SHP77 treated with DMSO at 0.1 percent for 48 hours (cell line): ENCODE measurements around the gene ANO9.

ENCODE experiments used
- DNase-seq: peaks from one replicate; lab custom pipeline; 2025; lab: John Stamatoyannopoulos, UW

ANO9 gene, protein sequence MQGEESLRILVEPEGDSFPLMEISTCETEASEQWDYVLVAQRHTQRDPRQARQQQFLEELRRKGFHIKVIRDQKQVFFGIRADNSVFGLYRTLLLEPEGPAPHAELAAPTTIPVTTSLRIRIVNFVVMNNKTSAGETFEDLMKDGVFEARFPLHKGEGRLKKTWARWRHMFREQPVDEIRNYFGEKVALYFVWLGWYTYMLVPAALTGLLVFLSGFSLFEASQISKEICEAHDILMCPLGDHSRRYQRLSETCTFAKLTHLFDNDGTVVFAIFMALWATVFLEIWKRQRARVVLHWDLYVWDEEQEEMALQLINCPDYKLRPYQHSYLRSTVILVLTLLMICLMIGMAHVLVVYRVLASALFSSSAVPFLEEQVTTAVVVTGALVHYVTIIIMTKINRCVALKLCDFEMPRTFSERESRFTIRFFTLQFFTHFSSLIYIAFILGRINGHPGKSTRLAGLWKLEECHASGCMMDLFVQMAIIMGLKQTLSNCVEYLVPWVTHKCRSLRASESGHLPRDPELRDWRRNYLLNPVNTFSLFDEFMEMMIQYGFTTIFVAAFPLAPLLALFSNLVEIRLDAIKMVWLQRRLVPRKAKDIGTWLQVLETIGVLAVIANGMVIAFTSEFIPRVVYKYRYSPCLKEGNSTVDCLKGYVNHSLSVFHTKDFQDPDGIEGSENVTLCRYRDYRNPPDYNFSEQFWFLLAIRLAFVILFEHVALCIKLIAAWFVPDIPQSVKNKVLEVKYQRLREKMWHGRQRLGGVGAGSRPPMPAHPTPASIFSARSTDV

DNA sequence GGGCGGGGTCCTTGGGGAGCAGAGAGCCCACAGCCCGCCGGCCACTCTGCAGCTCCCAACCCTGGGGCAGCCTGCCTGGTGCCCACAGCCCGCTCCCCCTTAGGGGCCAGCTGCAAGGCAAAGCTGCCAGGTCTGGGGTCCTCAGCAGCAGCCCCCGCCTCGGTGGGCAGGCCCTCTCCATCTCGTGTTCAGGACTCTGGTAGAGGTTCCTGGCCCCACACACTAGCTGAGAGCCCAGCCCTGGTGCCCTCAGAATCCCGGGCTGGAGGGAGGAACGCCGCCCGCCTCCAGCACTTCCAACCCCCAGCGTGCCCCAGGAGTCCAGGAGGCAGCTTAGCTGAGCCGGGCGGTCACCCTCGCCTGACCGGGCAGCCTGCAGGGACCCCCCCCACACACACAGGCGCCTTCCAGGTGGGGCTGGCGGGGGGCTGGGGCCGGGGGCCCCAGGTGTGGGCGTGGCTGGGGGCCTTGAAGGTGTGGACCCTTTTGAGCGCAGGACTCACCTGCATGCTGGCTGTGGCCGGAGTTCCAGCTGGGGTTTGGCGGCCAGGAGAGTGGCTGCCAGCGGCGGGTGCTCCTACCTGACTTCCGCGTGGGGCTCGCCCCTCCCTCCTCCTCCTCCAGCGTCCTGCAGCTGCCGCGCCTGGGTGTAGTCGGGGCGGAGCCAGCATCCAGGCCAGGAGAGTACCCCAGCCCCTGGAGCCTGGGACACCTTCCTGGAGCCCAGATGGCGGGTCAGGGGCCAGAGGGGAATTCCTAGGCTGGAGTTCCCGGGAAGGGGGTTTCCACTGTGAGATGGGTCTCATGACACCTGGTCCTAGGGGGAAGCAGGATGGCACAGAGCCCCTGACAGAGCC, at the start of gene ANO9:
ANO9 (minus strand) TSS at position 594 of the 857 bp plus-strand sequence; CDS start at position 509, 85 bp downstream.
- DNase-seq = no peak

DNA sequence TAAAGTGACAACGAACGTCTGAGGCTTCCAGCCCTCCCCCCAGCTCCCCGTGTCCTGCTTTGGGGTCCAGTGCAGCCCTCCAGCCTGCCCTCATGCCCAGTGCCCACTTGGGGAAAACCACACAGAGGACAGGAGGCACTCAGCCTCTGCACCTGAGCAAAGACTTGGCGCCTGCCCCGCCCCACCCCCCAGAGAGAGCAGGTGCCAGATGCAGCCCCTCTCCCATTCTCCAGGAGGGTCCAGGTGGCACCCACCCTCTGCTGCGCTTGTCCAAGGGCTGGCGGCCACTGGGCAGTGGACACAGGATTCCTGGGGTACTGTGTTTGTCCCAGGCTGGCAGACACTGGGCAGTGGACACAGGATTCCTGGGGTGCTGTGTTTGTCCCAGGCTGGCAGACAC, 49.5 kb upstream of the ANO9 start:
- no peak for DNase-seq

GRCh38 chr11:490930-491260, 49.1 kb upstream of the ANO9 start:
- no peak for DNase-seq

- DNase-seq = no peak
Measured at GRCh38 chr11:490186-490929, 48.5 kb upstream of the ANO9 start.

DNA sequence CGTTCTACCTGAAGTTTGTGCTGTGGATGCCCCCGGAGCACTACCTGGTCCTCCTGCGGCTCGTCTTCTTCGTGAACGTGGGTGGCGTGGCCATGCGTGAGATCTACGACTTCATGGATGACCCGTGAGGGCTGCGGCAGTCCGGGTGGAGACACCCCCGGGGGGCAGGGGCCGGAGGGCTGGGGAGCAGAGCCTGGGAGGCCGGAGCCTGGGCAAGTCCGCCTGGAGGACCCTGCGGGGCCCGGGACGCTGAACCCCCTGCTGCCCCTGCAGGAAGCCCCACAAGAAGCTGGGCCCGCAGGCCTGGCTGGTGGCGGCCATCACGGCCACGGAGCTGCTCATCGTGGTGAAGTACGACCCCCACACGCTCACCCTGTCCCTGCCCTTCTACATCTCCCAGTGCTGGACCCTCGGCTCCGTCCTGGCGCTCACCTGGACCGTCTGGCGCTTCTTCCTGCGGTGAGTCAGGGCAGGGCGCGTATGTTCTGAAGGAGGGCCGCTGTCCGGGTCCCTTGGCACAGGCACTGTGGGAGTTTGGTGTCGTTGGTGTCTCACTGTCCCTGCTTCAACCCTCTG, 47.9 kb upstream of the ANO9 start:
- no peak for DNase-seq

DNA sequence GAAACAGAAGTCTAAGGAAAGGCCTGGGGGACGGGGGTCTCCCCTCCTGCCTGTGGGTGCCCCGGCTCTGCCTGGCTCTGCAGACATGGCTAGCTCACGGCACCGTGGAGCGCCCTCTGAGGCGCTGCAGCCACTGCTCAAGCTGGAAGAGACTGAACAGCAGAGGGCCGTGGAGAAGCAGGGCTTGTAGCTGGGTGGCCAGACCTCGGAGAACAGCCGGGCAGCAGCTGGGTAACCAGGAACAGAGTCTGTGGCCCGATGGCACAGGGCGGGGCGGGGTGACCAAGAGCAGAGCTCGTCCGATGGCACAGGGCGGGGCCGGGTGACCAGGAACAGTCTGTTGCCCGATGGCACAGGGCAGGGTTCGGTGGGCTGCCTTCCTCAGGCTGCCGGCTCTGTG, 47.2 kb upstream of the ANO9 start:
- DNase-seq = no peak

DNA sequence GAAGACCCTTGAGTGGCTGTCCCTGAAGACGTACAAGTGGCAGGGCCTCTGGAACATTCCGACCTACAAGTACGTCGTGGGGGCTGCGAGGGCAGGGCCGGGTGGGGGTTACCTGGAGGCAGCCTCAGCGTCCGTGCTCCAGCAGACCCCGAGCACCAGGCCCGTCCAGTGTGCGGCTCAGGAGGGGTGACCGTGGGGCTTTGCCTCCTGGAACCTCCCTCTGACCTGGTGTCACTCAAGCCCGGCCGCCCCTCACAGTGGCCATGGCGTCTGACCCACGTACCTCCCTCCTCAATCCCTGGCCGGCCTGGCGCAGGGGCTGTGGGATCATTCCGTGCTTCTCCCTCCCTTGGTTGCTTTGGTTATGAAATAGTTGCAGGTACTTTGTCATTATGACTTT, 46.8 kb upstream of the ANO9 start:
- DNase-seq = no peak

DNA sequence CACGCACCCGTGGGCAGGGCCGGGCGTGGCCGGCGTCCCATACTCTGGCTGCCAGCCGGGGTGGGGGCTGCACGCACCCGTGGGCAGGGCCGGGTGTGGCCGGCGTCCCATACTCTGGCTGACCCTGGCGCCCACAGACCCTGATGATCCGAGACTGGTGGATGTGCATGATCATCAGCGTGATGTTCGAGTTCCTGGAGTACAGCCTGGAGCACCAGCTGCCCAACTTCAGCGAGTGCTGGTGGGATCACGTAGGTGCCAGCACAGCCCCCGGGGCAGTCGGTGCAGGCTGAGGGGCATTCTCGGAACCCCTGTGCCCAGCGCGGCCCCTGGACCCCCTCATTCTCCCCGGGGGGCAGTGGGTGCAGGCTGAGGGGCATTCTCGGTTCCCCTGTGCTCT, 46.3 kb upstream of the ANO9 start:
- no peak for DNase-seq

DNA sequence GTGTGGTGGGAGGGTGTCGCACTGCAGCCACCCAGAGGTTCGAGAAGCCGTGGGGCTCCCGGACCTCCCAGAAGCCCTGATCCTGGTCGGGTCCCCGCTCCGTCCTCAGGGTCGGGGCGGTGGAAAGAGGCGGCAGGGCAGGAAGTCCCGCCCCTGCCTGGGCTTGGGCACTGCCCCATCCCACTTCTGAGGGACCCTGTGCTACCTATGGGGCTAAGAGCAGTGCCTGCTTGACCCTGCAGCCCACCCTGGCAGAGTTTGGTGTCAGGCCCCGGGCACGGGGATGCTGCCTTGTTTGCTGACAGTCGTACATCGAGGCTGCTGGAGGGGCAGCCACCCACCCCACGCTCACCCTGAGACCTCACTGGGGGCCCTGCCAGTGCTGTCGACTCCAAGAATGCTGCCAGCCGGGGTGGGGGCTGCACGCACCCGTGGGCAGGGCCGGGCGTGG, 45.8 kb upstream of the ANO9 start:
- no peak for DNase-seq

GRCh38 chr11:486189-486588, 44.4 kb upstream of the ANO9 start:
- DNase-seq = no peak

DNA sequence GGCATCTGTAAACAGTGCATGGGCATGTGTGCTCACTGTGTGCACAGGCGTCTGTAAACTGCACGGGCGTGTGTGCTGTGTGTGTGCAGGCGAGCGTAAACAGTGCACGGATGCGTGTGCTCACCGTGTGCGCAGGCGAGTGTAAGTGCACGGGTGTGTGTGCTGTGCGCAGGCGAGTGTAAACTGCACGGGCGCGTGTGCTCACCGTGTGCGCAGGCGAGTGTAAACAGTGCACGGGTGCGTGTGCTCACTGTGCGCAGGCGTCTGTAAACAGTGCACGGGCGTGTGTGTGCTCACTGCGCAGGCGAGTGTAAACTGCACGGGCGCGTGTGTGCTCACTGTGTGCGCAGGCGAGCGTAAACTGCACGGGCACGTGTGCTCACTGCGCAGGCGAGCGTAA, 42.8 kb upstream of the ANO9 start:
- DNase-seq = no peak

GRCh38 chr11:479311-479710, 37.5 kb upstream of the ANO9 start:
- no peak for DNase-seq

DNA sequence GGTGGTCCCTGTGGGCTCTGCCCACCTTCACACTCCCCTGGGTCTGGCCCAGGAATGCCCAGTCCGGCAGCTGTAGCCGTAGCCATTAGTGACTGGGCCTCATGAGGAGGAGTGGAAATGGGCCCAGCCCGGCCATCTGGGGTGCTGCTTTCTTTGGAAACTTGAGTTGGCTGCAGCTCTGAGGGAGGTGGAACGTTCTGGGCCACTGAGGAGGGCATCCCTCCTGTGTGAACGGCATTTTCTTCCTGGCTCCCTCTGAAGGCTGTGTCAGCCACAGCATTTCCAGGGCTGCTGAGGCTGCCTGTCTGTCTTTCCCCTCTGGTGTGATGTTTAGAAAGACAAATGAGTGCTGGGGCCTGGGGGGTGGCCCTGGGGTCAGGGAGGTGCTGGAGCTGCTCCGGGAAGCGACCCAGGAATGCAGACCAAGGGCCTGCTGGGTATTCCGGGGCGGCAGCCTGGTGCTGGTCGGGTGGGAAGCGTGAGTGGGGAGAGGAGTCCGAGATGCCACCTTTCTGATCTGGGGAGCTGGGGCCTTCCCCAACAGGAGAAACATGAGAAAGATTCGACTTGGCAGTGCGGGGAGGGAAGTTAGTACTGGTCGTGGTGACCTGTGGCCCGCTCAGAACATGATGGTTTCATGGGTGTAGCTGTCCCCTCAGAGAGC, 35.4 kb upstream of the ANO9 start:
- DNase-seq = no peak

GRCh38 chr11:476416-476815, 34.6 kb upstream of the ANO9 start:
- DNase-seq = no peak

GRCh38 chr11:475941-476340, 34.1 kb upstream of the ANO9 start:
- DNase-seq = no peak

- no peak for DNase-seq
Measured at GRCh38 chr11:474914-475506, 33.2 kb upstream of the ANO9 start.

GRCh38 chr11:473962-474785, 32.4 kb upstream of the ANO9 start:
- no peak for DNase-seq

- DNase-seq = no peak
Measured at GRCh38 chr11:473415-473814, 31.6 kb upstream of the ANO9 start.

DNA sequence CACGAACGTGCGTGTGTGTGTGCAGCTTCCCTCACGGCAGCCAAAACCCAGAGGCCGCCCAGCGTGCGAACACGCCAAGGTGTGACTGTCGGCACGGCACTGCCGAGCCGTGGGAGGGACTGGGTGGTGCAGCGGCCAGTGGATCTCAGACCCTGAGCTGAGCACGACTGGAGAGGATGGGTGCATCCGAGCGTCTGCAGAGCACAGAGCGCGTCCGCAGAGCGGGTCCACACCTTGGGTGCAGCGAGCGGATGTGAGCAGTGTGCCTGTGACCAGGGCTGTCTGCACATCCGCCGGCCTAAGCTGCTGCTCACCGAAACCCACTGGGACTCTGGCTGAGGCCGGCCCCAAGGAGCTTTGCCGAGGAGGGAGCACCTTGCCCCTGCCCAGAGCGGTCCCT, 31.0 kb upstream of the ANO9 start:
- no peak for DNase-seq

- no peak for DNase-seq
Measured at GRCh38 chr11:472272-472671, 30.5 kb upstream of the ANO9 start.
